ENCODE results near the gene FAM170B.

Gene FAM170B

DNA sequence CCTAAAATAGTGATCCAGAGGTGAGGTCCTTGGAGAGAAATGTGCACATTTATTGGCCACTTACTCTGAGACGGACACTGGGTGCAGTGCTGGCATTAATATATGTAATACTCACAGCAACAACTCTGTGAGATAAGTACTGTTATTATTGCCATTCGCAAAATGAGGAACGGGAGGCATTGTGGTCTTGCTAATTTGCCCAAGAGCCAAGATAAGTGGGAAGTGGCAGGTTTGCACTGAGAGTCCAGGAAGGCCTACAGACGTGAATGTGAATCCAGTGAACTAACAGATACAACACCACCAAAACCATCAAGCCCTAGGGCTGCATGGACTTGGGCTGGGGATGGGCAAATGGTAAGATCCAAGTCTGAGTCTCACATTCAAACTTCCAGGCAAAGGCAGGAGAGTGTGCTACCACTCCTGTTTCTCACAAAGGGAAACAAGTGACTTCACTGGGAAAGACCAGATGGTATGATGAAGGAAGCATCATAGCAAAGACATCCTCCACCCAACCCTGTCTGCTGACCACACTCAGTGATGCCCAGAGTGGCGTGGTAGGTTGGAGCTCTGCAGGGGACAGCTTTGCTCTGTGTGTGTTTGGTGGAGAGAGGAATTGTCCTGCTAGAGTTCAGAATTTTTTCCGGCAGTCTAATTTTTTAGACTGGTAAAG is 35.1 kb upstream of the FAM170B start:
- no peak for DNase-seq

DNA sequence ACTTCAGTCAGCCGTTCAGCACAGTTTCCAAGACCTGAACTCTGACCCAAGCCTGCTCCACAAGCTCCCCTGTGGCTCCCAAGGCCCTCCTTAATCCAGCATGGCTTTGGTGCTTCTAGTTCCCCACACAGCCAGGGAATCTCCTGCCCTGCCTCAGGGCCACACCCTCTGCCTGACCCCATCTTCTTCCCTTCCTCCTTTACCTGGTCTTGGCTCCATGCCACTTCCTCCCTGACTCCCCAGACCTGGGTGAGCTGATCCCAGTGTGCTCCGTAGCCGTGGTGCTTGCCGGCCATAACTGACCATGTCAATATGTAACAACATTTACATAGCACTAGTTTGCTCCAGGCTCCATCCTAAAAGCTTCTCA is 34.3 kb upstream of the FAM170B start:
- no peak for DNase-seq

DNA sequence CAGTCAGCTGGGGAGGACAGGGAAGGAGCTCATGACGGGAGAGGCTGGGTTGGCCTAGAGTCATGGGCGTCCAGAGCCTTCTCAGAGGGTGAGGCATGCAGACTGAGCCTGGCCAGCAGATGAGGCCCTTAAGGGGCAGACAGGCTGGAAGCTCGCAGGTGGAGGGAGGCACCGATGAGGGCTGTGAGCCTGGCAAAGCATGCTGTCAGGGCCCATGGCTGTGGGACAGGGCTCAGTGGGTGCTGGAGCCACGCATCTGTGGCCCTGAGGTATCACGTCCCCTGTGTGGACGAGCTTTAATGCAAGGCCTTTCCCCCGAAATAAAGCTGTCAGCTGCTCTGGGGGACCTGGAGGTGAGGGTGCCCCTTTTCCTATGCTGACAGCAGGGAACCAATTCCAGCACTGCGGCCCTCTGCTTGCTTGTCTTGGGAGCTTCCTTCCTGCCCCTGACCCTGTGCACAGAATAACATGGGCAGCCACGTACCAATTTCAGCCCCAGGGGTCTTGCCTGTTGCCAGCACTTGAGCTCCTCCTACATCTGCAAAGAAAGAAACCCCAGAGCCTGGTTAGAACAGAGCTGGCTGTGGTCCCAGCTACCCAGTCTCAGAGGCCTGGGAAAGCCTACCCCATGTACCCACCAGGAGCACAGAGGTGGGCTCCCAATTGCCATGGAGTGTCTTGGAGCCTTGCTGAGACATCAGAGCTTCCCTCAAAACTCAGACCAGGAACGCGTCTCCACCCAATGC is 33.8 kb upstream of the FAM170B start:
- no peak for DNase-seq

DNA sequence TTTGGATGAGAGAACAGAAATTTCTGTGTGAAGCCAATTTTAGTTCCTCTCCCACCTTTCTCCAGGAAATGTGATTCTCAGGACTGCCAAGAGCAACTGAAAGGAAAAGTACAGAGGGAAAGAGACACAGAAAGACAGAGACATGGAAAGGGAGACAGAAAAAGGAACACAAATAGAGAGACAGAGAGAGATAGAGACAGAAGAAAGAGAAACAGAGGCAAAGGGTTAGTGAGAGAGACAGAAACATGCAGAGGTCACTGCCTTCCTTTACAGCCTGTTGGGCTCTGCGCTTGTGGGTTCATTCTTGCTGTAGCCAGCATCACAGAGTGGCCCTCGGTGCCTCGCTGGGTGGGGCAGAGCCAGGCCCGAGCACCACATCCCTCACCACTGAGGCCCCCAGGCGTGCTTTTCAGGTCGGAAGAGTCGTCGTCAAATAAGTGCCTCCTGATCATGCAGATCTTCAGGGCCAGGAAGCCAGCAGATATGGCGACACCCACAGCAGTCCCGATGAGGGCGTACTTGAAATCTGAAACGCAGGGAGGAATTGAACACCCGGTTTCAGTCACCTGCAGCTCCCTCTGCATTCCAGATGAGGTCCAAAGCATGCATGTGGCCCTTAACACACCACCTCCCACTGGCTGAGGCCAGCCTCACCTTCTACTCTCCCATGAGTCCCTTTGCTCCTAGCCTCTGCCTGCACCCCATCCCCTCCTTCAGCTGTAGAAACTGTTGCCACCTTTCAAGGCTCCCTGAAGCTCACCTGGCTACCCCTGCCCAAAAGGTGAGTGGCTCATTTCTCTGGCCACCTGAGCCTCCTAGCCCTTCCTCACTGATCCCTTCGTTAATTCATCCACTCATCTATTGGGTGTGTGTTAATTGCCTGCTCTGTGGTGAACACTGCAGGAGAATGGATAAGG is 32.9 kb upstream of the FAM170B start:
- no peak for DNase-seq

DNA sequence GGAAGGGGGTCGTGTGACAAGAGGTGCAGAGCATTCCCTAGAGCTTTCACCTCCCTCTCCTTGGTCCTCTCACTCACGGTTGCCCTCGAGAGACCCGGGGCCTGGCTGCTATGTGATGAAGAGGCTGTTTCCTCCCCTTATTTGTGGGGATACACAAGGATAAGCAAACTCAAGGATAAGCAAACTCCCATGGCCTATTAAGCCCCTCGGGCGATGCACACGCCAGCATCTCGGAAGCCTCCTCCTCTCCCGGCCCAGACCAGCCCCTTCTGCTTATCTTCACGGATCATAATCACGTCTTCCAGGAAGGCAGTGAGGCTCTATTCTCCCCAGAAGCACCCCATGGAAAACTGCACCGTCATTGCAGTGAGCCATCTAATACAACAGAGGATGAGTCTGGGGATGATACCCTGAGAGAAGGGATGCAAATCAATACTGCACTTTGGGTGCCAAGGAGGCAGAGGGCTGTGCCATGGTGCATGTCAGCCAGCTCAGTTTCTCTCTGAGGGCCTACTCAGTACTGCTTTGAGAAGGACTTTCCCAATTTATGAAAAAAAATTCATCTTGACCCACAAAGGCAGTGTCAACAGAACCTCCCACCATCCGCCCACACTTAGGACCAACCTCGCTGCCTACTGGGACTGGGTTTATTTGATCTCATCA is 32.1 kb upstream of the FAM170B start:
- DNase-seq = no peak

DNA sequence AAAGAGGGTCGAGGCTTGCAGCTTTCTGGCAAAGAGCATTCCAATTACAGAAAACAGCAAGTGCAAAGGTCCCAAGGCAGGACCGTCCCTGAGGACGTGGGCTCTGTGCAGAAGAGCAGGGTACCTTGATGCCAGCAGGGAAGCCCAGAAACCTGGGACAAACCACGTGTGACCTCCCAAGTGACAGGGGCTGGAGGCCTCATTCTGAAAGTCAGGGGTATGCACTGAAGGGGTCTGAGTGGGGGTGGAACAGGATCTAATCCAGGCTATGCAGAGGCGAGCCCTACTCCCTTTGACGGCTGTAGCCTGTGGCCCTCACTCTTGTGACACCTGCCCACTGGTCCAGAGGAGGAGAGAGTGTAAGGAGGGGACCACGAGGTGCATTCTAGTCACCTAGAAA is 31.4 kb upstream of the FAM170B start:
- DNase-seq = no peak

DNA sequence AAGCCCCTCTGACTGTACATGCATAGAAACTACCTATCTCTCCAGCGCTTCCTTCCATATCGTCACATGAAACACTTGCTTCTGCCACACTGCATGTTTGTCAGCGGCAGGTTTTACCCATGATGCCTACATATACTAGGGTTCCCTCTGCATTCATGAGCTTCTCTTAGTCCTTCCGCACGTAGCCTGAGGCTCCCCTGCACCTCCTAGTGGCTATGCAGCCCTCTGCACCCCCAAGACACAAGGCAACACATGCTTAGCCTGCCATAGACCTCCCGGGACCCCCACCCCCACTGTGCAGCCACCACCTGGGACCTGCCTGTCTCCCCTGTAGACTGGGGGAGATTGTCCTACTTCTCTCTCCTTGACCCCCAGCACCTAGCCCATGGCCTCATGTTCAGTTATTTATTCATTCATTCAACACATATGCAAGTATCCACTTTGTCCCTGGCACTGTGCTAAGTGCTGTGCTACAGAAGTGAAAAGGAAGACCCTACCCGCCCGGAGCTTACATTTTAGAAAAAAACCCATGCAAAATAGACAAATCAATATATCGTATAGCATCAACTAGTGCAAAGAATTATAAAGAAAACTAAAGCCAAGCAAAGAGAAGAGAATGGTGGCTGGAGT is 30.9 kb upstream of the FAM170B start:
- DNase-seq = no peak

DNA sequence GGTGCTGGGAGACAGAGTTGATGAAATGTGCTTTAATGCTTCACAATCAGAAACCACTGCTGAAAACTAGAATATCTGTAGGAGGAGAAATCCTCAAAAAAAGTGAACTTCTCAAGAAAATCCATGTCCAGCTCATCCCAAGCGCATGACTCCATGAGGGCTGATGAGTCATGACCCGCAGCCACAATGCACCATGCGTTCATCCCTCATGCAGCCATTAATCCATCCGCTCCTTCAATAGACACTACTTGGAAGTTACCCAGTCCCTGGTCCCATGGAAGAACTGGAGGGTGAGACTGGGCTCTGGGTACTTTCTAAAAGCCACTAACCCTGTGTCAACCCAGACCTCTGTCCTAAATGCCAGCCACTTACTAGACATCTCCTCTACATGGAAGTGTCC is 29.9 kb upstream of the FAM170B start:
- DNase-seq = no peak

DNA sequence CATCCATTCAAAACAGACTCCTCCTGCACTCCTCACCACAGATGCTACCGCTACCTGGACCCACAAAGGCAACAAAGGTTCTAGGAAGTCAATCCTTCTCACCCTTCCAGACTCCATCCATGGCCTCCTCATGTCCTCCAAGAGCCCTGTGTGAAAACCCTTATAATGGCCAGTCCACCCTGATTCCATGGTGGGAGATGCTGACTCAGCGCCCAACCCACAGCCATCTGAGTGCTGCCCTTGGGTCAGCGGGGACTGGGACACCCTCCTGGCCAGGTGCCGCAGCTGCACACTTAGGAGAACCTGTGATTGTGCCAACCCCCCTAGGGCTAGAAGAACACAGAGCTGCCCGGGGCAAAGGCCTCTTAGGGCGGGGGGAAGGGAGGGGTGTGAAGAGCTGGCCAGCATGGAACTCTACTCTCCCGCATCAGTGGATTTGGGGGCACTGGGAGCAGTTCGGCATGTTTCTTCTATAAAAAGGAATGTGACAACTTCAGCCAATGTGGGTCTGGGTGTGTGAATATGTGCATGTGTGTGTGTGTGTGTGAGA is 29.0 kb upstream of the FAM170B start:
- no peak for DNase-seq

DNA sequence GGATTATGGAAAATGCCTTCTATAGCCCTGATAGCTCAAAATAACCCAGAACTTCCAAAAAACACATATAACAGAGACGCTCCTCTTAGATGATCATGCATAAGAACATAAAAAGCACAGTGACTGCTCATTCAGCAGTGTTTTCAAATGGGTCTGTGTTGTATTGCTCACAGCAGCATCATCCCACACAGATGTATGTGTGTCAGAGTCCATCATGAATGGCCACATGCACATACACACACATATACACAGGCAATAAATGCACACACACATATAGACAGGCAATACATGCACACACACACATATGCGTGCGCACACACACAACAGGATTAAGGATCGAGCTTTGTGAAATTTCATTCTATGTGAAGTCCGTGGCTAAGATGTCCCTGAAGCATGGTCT is 28.2 kb upstream of the FAM170B start:
- no peak for DNase-seq

DNA sequence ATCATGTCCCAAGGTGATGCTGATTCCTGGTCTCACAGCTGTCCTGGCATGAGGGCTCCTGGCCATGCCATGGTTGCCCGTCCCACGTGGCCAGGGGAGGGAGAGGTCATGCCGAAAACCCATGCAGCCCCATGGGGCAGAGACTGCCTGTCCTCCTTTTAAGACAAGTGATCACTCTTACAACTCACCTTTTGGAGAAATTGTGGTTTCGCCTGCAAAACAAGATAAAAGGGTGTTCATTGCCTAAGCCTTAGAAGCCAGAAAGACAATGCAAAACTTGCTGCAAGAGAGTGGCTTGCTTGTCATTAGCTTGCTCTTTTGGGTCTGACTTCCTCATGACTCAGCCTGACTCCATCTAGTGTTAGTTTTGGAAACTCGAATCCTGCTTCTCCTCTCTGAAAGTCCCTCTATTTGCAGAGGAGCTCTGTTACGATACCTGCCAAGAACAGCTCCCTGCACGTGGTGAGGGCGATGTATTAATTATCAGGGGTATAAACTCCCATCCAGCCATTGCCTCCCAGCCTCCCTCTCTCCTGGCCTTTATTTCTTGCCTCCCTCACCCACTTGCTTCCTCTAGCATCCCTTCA is 27.7 kb upstream of the FAM170B start:
- DNase-seq = no peak

DNA sequence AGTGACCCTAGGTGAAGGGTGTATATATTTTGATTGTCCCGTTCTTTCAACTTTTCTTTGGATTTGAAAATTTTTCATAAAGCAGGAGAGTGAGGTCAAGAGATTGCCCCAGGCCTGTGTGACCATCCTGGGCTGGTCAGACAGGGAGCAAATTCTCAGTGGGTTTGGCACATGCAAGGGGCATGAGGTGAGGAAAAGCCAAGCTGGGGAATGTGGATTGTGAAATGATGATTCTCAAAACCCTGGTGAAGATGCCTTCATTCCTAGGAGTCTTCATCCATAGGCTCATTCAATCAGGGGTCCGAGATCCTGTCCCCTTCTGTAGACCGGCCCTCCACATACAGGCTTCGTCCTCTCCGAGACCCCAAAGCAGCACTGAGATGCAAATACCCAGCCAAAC is 27.0 kb upstream of the FAM170B start:
- no peak for DNase-seq

DNA sequence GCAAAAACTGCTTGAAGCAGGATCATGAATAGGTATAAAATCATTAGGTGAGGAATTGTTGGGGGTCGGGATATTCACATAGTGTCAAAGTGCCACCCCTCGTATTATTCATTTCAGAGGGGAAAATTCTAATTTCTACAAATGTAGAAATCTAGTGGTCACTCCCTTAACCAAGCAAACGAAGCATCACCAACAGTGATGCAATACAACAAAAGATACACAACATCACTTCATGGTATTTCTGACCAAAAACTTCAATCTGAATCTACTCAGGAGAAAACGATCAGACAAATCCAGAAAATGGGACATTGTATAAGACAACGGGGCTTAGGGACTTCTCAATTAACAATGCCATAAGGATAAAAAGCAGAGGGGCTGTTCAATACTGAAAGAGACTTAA is 26.3 kb upstream of the FAM170B start:
- no peak for DNase-seq

DNA sequence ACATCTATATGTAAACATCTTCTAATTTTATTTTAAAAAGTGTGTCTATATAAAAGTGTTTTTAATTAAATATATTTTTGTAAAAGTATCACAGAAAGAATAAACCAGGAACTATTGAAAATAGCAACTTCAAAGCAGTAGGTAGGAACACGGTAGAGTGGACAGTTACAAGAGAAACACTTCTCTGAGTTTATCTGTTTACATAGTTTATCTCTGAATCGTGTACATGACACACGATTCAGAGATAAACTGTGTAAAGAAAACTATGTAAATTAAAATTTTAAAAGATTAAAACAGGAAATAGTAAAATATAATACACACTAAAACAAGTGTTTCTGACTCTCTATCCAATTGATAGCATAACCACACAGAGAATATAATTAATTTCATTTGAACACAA is 25.1 kb upstream of the FAM170B start:
- DNase-seq = no peak

DNA sequence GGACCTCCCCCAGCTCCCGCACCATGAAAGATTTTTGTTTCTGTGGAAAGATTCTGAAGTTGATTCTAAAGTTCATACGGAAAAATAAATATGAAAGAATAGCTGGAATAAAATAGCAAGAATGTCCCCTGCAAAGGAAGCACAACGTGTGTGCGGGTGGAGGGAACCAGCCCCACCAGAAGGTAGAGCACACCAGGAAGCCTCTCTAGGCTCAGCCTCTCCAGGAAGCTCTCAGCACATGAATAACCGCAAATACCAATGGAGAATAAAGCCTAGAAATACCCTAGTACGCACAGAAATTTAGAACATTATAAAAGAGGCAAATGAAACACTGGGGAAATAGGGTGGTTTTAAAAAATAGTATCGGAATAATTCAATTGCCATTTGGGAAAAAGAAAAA is 24.6 kb upstream of the FAM170B start:
- no peak for DNase-seq

DNA sequence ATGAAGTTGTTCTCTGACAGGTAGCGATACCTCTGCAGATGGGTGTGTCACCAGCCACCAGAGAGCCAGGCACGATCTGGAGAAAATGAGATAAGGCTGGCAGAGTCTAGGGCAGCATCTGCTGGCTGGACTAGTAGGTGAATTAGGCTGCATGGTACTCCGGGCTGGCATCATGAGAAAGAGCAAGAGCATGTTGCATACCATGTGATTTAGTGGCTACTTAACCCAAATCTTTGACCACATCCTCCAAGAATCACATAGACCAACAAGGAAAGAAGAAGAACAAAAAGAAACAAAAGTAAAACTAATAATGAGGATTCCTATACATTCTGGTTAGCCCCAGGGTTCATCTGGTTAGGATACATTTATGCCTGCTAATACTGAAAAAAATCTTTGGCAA is 23.4 kb upstream of the FAM170B start:
- DNase-seq = no peak

DNA sequence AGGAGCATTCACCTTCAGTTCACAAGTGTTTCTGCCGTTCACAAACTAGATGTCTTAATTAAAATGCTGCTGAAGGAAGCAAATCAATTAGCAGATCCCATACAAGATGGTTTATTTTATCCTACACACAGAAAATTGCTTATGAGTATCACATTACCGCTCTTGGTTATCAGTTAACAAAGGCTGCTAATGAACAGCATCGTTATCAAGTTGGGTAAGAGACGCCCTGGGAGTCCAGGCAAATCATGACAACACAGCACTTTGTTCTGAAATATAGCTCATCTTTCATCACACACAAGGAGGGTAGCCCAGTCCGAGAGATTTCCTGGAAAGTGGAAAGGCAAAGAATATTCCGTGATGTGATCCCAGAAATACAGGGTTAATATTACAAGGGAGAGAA is 20.8 kb upstream of the FAM170B start:
- DNase-seq = no peak

DNA sequence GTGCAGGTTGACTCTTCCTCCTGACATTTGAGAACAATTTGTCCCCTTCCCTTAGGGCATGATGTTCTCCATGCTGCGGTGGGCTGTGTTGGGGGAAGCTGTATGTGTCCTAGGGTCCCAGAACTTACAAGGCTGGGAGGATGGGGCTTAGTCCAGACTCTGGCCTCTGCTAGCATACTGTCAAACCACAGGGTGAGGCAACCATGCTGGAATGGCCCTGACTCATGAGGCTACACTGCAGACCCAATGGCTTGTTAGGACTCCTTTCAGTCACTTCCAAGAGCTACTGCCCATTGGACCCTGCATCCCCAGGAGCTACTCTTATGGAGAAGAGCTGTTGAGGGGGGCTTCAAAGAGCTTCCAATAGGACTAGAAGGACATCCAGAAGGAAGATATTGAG is 20.1 kb upstream of the FAM170B start:
- DNase-seq = no peak

DNA sequence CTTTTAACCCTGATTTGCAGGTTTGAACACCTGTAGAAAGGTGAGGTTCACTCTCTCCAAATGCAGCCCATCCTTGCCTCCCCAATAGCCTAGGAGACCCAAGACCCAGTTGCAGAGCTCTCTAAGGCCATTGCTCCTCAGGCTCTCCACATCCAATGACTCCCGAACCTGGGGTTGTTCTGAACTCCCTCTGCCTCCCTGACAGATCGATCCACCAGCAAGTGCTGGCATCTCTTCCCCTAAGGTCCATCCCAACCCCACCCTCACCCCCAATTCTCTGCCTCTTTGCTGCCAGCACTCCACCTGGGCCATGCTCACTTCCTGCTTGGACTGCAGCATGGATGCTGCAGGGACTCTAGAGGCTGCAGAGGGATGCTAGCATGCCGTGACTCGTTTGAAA is 19.3 kb upstream of the FAM170B start:
- no peak for DNase-seq

DNA sequence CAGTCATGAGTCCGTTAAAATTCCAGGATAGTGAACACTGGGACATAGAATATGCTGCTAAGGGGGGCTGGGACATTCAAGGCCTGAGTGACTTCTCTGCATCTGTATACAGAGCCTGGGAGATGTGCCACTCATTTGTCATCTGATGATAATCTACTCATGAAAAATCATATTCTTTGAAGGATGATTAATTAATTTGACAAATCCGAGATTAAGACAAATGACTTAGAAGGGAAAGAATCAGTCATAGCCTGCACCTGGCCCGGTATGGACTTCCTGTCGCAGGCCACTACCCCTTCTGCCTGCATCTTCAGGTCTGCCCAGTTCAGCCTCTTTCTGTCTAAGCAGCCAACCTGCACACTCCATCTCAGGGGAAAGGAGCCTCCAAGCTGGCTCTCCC is 18.8 kb upstream of the FAM170B start:
- DNase-seq = no peak

DNA sequence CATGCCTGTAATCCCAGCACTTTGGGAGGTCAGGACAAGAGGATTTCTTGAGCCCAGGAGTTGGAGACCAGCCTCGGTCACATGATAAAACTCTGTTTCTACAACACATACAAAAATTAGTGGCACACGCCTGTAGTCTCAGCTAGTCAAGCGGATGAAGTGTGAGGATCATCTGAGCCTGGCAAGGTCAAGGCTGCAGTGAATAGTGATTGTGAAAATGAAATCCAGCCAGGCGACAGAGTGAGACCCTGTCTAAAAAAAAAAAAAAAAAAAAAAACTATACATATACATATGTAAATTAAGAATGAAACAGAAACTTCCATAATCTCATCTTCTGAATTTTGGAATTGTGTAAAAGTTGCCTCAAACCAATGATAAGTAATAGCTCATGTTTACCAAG is 18.2 kb upstream of the FAM170B start:
- DNase-seq = no peak

DNA sequence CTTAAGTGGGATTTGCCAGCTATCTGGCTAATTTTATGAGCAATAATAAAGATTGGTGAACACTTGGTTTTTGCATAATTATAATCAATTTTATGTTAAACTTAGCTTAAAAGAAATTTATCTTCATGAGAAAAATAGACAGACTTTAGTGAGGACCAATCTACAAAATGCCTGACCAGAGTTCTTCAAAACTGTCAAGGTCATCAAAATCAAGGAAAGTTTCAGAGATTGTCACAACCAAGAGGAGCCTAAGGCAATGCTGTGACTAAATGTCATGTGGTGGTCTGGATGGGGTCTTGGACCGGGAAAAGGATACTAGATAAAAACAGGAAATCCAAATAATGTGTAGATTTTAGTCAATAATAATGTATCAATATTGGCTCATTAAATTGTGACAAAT is 17.7 kb upstream of the FAM170B start:
- no peak for DNase-seq
